Left colon (tissue), 2 donors: ENCODE data around the gene DCDC1. TPM values are rescaled to one million over a fixed set of nuclear protein-coding genes. Genes with fewer than 3 reads are reported as not detected.

Experiments used
- ATAC-seq: fragments of 200-7000 bp; cut with Tn5 transposase; one replicate; pipeline ENCODE4 v1.9.1; 2020; ENCODE audit warnings: mild to moderate bottlenecking, moderate library complexity
- DNase-seq, 2 donors: peaks; one replicate each; pipeline ENCODE4 v3.0.0-alpha.2; 2020
- intact Hi-C, 2 donors: fragments of 100-400 bp; cut with DNase I in 1 of 2; cut with micrococcal nuclease in 1 of 2; formaldehyde crosslinking; loops; one replicate each; pipeline versions ENCODE4 v1.11.2 to v1.14.0; 2022; cut with DNase I, micrococcal nuclease
- total RNA-seq, 2 donors: library from RNA; stranded (reverse); fragmentation: NEBNext Ultra II Directional; extraction: Animal tissue kit (Norgen Biotek cat#: 25700); gene quantifications; one replicate each; pipeline ENCODE4 v1.2.1, GENCODE V29; 2021
- donor health status: DM: no; HTN: no; CAD: no.
- donor health status: DM: yes; HTN: yes; CAD: no.

Gene DCDC1
- total RNA-seq, 2 donors from 2014 or later, result not detected

DNA sequence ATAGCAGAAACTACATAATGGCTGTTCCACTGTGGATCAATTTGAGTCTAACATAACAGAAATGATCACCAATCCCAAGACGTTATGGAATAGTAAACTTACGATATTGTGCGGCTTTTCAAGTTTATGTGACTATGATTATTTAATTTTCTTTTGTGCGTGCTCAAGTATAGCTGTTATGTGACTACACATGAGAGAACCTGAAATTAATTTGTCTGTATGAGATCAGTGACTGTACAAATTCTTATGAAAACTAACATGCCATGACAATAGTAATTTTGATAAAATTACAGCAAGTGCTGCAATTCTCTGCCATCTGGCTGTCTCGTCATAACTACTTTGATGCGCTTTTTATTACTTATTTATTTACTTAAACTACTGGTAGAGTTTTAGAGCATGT, 343.2 kb downstream of the DCDC1 start:
- no peak for ATAC-seq
- intact Hi-C loops, result no loop called here
- no peak for DNase-seq

DNA sequence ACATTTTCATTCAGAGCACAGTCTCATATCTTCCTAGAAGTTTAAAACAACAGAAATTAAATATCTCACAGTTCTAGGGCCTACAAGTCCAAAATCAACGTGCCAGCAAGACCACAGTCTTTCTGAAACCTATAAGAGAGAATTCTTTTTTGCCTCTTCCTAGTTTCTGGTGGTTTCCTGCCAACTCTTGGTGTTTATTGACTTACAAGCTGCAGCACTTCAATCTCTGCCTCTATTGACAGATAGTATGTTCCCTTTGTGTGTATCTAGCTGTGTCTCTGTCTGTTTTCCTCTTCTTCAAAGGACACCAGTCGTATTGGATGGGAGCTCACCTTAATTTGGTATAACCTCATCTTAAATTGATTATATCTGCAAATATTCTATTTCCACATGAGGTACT, 347.5 kb downstream of the DCDC1 start:
- no peak for ATAC-seq
- no peak for DNase-seq
- intact Hi-C loops, result no loop called here

DNA sequence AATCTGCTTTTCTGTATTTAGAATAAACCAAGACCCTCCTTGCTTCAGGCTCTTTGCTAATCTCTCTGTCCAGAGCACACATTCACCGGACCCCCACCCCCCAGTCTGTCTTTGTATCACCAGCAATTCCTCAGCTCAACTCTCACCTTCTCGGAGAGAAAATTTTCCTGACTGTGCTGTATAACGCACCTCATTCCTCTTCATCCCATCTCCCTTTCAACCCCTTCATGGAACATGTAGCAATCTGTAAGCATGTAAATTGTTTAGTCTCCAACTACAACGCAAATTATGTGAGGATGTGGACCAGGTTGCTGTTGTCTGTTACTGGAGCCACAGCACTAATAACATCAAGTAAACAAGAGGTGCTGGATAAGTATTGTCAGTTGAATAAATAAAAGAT, 349.8 kb downstream of the DCDC1 start:
- ATAC-seq (no peak), DNase-seq (no peak)
- intact Hi-C loops, result no loop called here

DNA sequence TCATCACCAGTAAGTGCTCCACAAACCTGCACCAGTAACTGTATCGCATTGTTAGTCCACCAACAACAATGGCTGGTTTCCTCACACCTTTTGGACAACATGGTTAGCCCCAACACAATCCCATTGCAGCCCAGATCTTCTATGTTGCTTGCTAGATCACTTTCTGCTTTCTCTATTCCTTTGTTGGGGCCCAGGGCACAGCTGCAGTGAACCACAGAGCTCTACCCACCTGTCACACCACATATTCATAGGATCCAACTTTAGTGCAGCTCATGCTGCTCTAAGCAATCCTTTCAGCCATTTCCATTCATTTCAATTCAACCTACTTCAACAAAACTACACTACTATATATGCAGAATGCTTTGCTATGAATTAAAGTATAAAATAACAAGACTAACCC, 364.3 kb downstream of the DCDC1 start:
- ATAC-seq (no peak), DNase-seq (no peak)
- intact Hi-C loops, result no loop called here

DNA sequence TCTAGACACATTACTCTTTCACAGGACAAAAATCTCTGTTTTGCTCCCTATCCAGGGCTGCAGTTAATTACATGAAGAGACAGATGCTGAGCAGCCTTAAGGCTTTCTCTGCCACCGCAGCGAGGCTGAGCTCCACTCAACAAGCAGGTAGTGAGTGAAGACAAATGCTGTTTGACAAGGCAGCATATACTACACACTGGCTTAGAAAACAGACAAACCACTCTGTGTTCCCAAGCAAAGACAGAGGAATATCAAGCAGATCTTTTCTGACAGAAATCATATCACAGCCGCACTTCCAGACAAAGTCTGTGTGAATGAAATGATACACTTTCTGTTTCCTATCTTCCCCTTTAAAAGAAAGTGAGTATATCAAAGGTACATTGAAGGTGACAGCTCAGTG, 368.1 kb downstream of the DCDC1 start:
- intact Hi-C loops, result no loop called here
- ATAC-seq, result no peak
- no peak for DNase-seq

DNA sequence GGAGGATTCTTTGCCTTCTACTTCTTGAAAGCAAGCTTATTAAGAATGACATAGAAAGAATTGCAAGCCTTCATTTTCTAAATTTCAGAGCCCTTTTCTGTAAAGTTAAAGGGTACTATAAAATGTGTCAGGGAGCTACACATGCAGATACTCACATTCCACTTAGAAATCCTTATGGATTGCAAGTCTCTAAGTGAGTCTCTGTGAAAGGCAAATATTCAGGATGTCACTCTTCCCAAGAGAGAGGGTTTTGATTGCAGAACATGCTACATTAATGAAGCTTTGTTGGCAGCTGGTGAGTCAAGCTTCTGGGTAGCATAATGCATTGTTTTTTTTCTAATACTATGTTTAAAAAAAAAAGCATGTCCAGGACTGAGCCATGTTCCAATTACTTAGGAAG, 369.2 kb downstream of the DCDC1 start:
- intact Hi-C loops, result no loop called here
- DNase-seq, result no peak
- ATAC-seq, result no peak

DNA sequence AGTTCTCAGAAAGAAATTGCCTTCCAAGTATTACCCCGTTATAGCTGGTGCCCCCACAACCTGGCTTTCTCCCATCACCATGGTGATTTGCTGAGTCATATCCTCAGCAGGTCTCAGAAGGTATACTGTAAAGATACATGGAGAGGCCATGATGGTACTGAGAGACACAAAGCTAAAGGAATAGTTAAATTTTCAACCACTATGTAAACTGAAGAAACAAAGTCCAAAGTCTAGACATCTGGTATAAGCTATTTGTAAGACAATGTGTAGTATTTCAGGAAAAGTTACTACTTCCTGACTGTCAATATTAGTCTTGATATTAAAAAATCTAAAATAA, 377.1 kb downstream of the DCDC1 start:
- ATAC-seq (peak; percentile 54), DNase-seq (no peak)
- intact Hi-C loops, result no loop called here

DNA sequence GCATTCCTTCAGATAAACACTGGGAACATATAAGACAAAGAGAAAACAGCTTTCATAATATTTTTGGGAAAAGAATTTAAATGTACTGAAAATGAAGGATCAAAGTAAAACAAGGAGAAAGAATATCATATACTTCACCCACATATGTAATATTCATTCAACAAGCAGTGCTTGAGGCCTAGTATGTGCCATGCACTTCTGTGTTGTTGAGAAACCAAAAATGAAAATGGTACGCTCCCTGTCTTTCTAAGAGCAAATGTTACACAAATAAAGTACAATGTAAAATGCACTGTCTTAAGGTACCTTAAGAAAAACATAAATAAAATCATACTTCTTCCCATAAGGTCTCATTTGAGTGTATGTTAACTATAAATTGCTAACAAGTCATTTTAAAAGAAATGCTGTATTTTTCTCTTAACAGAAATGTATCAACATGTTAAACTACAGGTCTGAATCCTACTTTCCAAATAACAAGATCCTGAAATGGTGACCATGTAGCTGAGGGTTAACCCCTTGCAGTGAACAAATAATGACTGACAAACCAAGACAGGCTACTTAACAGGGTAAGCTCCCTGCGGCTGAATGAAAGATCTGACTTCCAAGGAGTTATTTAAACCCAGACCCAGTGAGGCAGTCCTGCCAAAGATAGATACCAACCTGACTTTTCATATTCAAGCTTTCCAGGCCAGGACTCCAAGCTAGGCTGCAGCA, 377.6 kb downstream of the DCDC1 start:
- ATAC-seq, result no peak
- intact Hi-C loops, result no loop called here

DNA sequence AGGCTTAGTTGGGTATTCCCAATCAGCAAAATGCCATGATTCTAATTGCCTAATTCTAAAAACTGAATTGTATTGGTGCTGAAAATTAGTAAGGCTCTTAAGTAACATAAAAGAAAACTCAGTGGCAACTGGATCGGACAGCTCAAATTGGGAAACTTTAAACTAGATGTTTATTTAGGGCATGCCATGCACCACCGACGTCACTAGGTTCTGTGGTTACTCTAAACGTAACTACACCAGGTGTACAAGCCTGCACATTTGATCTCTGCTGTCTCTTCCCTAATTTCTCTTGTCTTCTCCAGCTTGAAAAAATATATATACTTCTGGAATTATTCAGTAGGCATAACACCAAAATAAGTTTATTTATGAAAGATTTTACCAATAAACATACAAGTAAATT, 378.2 kb downstream of the DCDC1 start:
- no peak for ATAC-seq
- DNase-seq, result no peak
- intact Hi-C loops, result no loop called here

More for the DNA sequence above, 377.6 kb downstream of the DCDC1 start:
- DNase-seq, result no peak

DNA sequence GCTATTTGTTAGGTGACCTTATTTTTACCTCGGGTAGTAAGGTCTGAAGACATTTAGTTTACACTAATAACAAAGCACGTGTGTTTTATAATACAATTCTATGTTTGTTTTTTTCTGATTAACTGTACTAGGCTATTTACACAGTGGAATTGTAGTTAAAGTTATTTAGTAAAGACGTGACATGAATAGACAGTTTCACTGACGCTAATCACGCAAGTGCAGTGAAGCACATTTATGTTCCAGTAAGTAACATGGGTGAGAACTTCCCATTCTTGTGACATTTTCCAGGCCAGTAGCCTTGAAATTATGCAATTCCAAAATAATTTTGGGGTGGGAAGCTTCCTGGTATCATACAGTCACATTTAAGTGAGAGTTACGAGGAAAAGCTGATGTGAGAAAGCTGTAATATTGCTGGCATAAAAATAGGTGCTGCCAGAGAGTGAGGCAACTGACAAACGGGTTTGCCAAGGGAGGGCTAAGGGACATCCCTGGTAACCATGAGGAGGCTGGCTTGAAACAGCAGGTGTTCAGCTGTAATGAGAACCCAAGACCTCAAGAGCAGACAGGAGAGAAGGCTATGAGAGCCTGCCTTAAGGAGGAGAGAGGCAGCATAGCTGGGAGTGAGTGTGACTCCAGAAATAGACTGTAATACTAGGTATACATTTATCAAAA, 378.8 kb downstream of the DCDC1 start:
- ATAC-seq, result peak; percentile 32
- no peak for DNase-seq
- intact Hi-C loops, result no loop called here

DNA sequence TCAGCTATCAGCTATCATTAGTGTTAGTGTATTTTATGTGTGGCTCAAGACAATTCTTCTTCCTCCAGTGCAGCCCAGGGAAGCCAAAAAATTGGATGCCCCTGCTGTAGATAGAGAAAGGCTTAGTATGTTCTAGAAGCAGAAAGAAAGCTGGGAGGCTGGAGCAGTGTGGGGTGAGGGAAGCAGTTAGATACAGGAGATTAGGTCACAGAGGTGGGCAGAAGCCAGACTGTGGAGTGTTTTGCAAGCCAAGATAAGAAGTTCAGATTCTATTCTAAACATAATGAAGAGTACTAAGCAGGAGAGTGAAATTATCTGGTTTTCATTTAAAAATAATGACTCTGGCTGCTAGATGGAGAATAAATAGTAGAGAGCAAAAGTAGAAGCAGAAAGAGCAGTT, 381.7 kb downstream of the DCDC1 start:
- DNase-seq, result no peak
- intact Hi-C loops, result no loop called here

DNA sequence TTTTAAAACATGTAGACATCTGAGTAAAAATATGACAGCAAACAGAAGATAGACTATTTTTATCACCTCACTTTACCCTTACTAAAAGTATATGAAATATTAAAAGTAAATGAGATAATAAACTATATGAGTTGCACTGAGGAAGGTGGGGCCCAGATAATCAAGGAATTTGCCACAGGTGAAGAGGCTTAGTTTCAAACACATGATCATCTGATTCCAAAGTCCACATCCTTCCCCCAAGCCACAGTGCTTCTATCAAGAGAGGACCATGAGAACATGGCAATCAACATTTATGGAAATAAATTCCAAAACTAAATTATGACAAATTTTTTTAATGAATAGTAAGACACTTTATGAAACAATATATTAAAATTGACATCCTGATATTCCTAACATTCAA, 384.0 kb downstream of the DCDC1 start:
- ATAC-seq, result no peak
- no peak for DNase-seq
- intact Hi-C loops, result no loop called here

More for the DNA sequence above, 381.7 kb downstream of the DCDC1 start:
- no peak for ATAC-seq

DNA sequence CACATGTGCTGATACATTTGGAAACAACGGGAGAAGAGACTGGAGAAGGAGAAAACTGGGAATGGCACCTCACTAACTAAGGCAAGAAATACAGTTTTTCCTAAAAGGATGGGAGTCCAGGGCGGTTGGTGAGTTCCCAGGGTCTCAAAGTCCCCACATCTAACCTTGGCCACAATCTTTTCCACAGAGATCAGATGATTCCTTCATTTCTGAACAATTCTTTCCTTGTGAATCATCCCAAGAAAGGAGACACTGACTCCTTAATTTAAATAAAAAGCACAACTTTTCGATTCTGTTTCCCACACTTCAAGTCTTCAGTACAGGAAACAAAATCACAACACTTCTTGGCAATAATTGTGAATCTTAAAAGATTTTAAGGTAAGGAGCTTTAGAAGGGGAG, 384.7 kb downstream of the DCDC1 start:
- ATAC-seq (no peak), DNase-seq (no peak)
- intact Hi-C loops, result no loop called here

DNA sequence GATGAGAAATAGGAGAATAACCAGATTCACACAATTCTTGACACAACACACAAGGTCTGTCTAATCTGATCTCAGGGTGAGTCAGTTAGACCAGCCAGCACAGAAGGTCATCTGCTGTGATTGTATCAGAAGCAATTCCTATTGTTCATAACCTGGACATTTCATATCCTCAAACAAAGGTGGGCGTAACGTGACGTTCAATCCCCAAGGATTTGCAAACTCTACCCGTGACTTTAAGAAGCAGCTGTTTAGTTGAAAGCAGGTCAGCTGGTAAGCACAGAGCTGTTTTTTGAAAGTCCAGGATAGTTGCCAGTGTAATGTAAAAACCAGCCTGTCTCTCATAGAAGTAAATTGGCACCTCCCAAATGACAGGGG, 385.1 kb downstream of the DCDC1 start:
- ATAC-seq (no peak), DNase-seq (no peak)
- intact Hi-C loops, result no loop called here

DNA sequence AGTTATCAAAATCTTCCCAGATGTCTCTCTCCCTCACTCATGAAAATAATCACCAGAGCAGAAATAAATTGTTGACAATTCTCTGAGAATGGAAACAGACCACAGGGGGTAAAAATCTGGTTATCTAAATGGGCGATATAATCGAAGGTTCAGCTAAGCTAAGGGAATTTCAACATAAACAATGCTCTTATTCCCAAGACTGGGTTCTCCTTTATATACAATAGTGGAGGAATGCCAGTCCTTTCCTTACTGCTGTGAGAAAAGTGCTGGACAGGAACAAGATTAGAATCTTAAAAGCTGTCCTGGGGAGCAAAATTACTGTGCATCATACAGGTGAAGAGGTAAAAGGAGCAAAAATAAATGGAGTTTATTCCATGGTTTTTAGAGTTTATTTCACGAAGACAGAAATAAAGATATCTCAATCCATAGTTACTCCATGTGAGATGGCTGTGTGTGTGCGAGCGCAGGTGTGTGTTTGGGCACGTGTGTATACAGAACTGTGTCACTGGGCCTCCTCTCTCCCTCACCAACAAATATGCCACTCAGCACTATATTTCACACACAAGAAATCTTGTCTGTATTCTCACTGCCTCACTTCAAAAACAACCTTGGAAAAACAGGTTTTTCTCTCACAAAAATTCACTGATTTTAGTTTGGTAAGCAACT, 385.6 kb downstream of the DCDC1 start:
- DNase-seq (no peak), ATAC-seq (no peak)
- intact Hi-C loops, result no loop called here

DNA sequence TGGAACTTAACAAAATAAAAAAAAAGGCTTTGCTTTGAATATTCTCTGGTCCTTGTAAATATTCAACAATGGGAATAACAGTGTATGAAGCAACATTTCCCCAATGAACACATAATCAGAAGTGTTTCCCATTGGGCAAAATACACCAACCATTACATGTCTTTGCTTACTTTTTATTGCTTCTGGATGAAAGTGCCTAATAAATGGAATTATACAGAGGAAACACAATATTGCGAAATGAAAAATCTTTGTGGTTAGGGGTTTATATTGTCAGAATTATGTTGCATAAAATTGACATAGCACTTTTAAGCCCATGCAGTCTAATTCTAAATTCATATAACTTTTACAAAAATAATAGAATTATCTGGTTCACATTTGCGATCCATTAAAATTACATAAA, 386.4 kb downstream of the DCDC1 start:
- intact Hi-C loops, result no loop called here
- no peak for ATAC-seq
- no peak for DNase-seq

DNA sequence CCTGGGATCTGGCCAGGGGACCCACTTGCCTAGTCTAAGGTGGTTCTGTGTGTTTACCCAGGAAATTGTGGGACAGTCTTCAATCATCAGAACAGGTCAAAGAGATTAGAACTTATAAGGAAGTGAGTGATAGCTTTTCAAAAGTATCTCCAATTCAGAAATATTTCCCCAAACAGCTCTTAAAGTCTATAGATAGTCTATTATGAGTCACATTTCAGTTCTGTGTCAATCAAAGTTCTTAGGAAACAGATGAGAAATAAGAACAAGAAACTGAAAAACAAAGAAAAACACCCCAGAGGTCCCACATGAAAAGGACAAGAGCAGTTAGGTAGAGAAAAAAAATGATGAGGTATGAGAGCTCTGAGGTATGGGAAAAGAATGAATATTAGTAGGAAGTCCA, 402.0 kb downstream of the DCDC1 start:
- ATAC-seq (no peak), DNase-seq (no peak)
- intact Hi-C loops, result no loop called here

DNA sequence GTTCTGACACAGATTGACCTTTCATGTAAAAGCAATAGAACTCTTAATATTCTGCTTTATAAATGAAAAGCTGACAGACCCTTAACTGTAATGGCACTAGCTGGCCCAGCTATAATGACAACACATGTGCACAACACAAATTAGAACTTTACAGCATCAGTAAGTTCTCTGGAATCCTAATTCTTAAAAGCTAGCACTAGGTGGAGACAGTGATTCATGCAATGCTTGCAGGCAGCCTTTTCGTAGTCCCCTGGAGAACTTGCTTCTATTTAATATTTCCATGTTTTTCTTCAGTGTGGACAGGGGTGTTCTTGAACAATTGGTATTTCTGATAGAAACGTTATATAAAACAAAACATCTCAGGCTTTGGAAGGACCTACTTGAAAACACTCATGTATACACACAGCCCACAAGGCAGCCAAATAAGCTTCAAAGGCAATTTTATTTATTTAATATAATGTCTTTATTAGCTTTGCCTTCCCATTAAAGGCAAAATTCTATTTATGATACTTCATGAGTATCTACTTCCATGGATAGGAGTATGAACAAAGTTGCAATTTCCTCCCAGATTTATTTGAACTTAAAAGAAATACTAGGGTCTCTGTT, 409.0 kb downstream of the DCDC1 start:
- DNase-seq, result no peak
- no peak for ATAC-seq
- intact Hi-C loops, result no loop called here

DNA sequence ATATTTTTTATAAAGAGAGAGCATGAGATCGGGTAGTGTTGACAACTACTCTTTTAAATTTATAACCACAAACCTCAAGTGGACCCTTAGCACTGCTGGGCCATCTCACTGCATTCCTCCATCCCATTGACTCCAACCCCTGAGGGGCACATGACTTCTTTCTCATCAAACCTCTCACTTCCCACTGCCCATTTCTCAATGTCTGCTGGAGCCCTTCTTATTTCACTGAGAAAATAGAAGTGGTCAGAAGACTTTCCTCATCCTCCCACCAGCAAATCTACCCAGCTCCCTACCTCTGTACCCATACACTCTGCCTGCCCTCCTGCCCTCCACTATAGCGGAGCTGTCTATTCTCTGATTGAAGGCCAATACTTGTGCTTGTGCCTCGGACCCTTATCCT, 412.8 kb downstream of the DCDC1 start:
- no peak for DNase-seq
- ATAC-seq, result no peak
- intact Hi-C loops, result no loop called here

DNA sequence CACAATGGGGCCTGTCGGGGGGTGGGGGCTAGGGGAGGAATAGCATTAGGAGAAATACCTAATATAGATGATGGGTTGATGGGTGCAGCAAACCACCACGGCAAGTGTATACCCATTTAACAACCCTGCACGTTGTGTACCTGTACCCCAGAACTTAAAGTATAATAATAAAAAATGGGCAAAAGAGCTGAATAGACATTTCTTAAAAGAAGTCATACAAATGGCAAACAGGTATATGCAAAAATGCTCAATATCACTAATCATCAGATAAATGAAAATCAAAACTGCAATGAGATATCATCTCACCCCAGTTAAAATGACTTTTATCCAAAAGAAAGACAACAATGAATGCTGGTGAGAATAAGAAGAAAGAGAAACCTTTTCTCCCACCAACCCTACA, 419.7 kb downstream of the DCDC1 start:
- DNase-seq (no peak), ATAC-seq (no peak)
- intact Hi-C loops, result no loop called here
